GM23338 (cell line): Measurements from ENCODE around the gene CBFA2T2. TPM values are rescaled to one million over a fixed set of nuclear protein-coding genes. Genes with fewer than 3 reads are reported as not detected.

Experiments used
- ATAC-seq: fragments of 200-7000 bp; cut with Tn5 transposase; 3 replicates; pipeline ENCODE4 v1.9.1; 2020
- DNase-seq: peaks from one replicate; pipeline ENCODE4 v3.0.0-alpha.2; 2015; ENCODE audit warnings: low spot score
- H2AFZ ChIP-seq: fragments of 200-600 bp; sonication (generic); 2 replicates; pipeline ENCODE4 v1.8.0; 2016; ENCODE audit warnings: antibody characterized with exemption, mild to moderate bottlenecking, moderate library complexity
- H3F3A ChIP-seq: fragments of 200-600 bp; sonication (generic); replicated peaks from 2 replicates; pipeline ENCODE4 v1.8.0; 2017; ENCODE audit warnings: antibody characterized with exemption, mixed run types, low read depth
- H3K27ac ChIP-seq: fragments of 200-600 bp; sonication (generic); 2 replicates; pipeline ENCODE4 v1.6.1; 2016; ENCODE audit warnings: low read depth
- H3K27me3 ChIP-seq: fragments of 200-600 bp; sonication (generic); 2 replicates; pipeline ENCODE4 v1.8.0; 2016; ENCODE audit warnings: mild to moderate bottlenecking, mixed run types, moderate library complexity; ENCODE audit not compliant: insufficient read depth
- H3K36me3 ChIP-seq: fragments of 200-600 bp; sonication (generic); 2 replicates; pipeline ENCODE4 v1.8.0; 2016; ENCODE audit warnings: mild to moderate bottlenecking; ENCODE audit not compliant: insufficient read depth
- H3K4me1 ChIP-seq: fragments of 200-600 bp; sonication (generic); 2 replicates; pipeline ENCODE4 v1.8.0; 2016; ENCODE audit warnings: mild to moderate bottlenecking, moderate library complexity; ENCODE audit not compliant: insufficient read depth
- H3K4me2 ChIP-seq: fragments of 200-600 bp; sonication (generic); 2 replicates; pipeline ENCODE4 v1.7.1; 2017; ENCODE audit warnings: mixed run types
- H3K4me3 ChIP-seq: fragments of 200-600 bp; sonication (generic); 2 replicates; pipeline ENCODE4 v1.6.1; 2016; ENCODE audit warnings: mixed run types
- H3K79me2 ChIP-seq: fragments of 200-600 bp; sonication (generic); replicated peaks from 2 replicates; pipeline ENCODE4 v1.8.0; 2017; ENCODE audit warnings: mild to moderate bottlenecking; ENCODE audit not compliant: insufficient read depth
- H3K9me2 ChIP-seq: fragments of 200-600 bp; sonication (generic); 2 replicates; pipeline ENCODE4 v1.8.0; 2017; ENCODE audit not compliant: insufficient read depth
- H4K20me1 ChIP-seq: fragments of 200-600 bp; sonication (generic); replicated peaks from 2 replicates; pipeline ENCODE4 v1.8.0; 2017; ENCODE audit warnings: mild to moderate bottlenecking; ENCODE audit not compliant: insufficient read depth
- H3K27ac Mint-ChIP-seq: 2 replicates; pipeline ENCODE4 v1.8.0; 2020; ENCODE audit warnings: inconsistent platforms, mild to moderate bottlenecking, moderate library complexity, mixed read lengths
- H3K27me3 Mint-ChIP-seq: 3 replicates; pipeline ENCODE4 v1.8.0; 2022; ENCODE audit warnings: low read depth, mild to moderate bottlenecking, moderate library complexity, mixed read lengths, inconsistent platforms; ENCODE audit not compliant: insufficient read depth, poor library complexity
- H3K36me3 Mint-ChIP-seq: 3 replicates; pipeline ENCODE4 v1.8.0; 2021; ENCODE audit warnings: low read depth, mild to moderate bottlenecking, inconsistent platforms, moderate library complexity, mixed read lengths
- H3K4me1 Mint-ChIP-seq: 3 replicates; pipeline ENCODE4 v1.8.0; 2020; ENCODE audit warnings: mild to moderate bottlenecking, inconsistent platforms, mixed read lengths
- H3K4me3 Mint-ChIP-seq: 3 replicates; pipeline ENCODE4 v1.8.0; 2021; ENCODE audit warnings: moderate library complexity, mild to moderate bottlenecking, inconsistent platforms, mixed read lengths
- H3K9me3 Mint-ChIP-seq: 3 replicates; pipeline ENCODE4 v1.8.0; 2020; ENCODE audit warnings: moderate library complexity, mild to moderate bottlenecking, inconsistent platforms, mixed read lengths
- CREB1 ChIP-seq: fragments of 250-450 bp; sonication (Bioruptor Pico); IDR thresholded peaks from 2 replicates; pipeline ENCODE4 v1.5.0; 2020; ENCODE audit warnings: low read depth, mild to moderate bottlenecking, moderate library complexity
- CTCF ChIP-seq, 2 experiments: fragments of 200-600 bp in 1 of 2; sonication (generic) in 1 of 2; conservative IDR thresholded peaks; 2 replicates each; pipeline versions ENCODE4 v1.5.1 to v1.6.1; 2016 to 2017; ENCODE audit warnings: antibody characterized with exemption in 2 of 2, low read depth in 2 of 2, mild to moderate bottlenecking in 2 of 2, moderate library complexity in 1 of 2
- ETS1 ChIP-seq: IDR thresholded peaks from 2 replicates; pipeline ENCODE4 v1.6.1; 2016; ENCODE audit warnings: antibody characterized with exemption
- EZH2 ChIP-seq: fragments of 200-600 bp; sonication (generic); IDR thresholded peaks from one replicate; pipeline ENCODE4 v1.8.0; 2017; ENCODE audit warnings: antibody characterized with exemption, mild to moderate bottlenecking, low read depth; ENCODE audit not compliant: unreplicated experiment
- EZH2phosphoT487 ChIP-seq: fragments of 200-600 bp; sonication (generic); IDR thresholded peaks from one replicate; pipeline ENCODE4 v1.8.1; 2018; ENCODE audit warnings: antibody characterized with exemption; ENCODE audit not compliant: unreplicated experiment
- ZNF114 ChIP-seq: fragments of 250-450 bp; sonication (Bioruptor Pico); IDR thresholded peaks from 2 replicates; pipeline ENCODE4 v1.5.0; 2020; ENCODE audit warnings: mild to moderate bottlenecking, moderate library complexity
- ZNF462 ChIP-seq: fragments of 250-450 bp; sonication (Bioruptor Pico); IDR thresholded peaks from 2 replicates; pipeline ENCODE4 v1.5.0; 2020; ENCODE audit warnings: mild to moderate bottlenecking, moderate library complexity
- polyA plus RNA-seq: library from polyadenylated mRNA; unstranded; fragments of >200 nt; fragmentation: Nextera tagmentation; extraction: Ambion mirVana; gene quantifications from 2 replicates; pipeline ENCODE4 v1.2.1, GENCODE V29; 2016
- total RNA-seq: library from RNA; depleted of rRNA; stranded (reverse); fragments of >200 nt; shearing (Covaris generic); gene quantifications from 2 replicates; pipeline ENCODE4 v1.2.3, GENCODE V29; 2014

Gene CBFA2T2
- total and polyA plus RNA-seq, 2 experiments from 2014 or later = 12.7 to 15.8 TPM

GRCh38 chr20:33561692-33562601, 72.1 kb downstream of the CBFA2T2 start:
- H2AFZ ChIP-seq = no peak overlapping the region
- Mint-ChIP-seq H3K4me3 (no peak overlapping the region), H3K36me3 (peaks cover 8% of the 10 kb centered on the region; the same call in 2 of the 3 replicates), H3K4me1 (peaks cover 6% of the 10 kb centered on the region), H3K27ac (no peak overlapping the region), H3K9me3 (no peaks in the 10 kb centered on the region; the same call in 2 of the 3 replicates), H3K27me3 (peaks cover 12% of the 10 kb centered on the region)
- no peaks in the 10 kb centered on the region; the same call in 1 of the 2 replicates for H3K79me2 ChIP-seq
- H3K4me3 ChIP-seq = no peak overlapping the region
- no peaks in the 10 kb centered on the region; the same call in 1 of the 2 replicates for H3K4me1 ChIP-seq
- H3K9me2 ChIP-seq = no peaks in the 10 kb centered on the region
- no peak overlapping the region for H3K4me2 ChIP-seq
- H4K20me1 ChIP-seq = peaks cover 6% of the 10 kb centered on the region; the same call in 1 of the 2 replicates
- ATAC-seq (peak; percentile 77), DNase-seq (peak; percentile 52)
- H3F3A ChIP-seq = no peaks in the 10 kb centered on the region
- no peak overlapping the region for H3K27ac ChIP-seq
- H3K36me3 ChIP-seq = no peaks in the 10 kb centered on the region
- TF ChIP-seq ZNF114 (CRISPR knock-in tag) = no peak
- TF ChIP-seq CTCF (conservative IDR thresholded peaks at IDR 0.05; ENCODE audit: low read depth in 2 of 2) = 0 out of 4 replicates have a peak, but pooled peaks of 1 of the 2 experiments have one; percentile 3
- H3K27me3 ChIP-seq = peaks cover 20% of the 10 kb centered on the region

- Histone ChIP-seq H3K4me1 (peaks cover 9% of the 10 kb centered on the region), H3K79me2 (no peaks in the 10 kb centered on the region; the same call in 1 of the 2 replicates), H3K9me2 (no peaks in the 10 kb centered on the region), H3K36me3 (no peaks in the 10 kb centered on the region), H4K20me1 (peaks cover 6% of the 10 kb centered on the region; the same call in 1 of the 2 replicates), H2AFZ (no peak overlapping the region), H3F3A (no peaks in the 10 kb centered on the region), H3K27ac (no peak overlapping the region), H3K4me3 (no peak overlapping the region), H3K4me2 (no peak overlapping the region), H3K27me3 (peaks cover 29% of the 10 kb centered on the region)
- Mint-ChIP-seq H3K36me3 (no peaks in the 10 kb centered on the region), H3K27ac (no peak overlapping the region), H3K9me3 (no peaks in the 10 kb centered on the region), H3K4me1 (peaks cover 20% of the 10 kb centered on the region), H3K4me3 (no peak overlapping the region), H3K27me3 (peaks cover 25% of the 10 kb centered on the region)
- DNase-seq = no peak
- ATAC-seq = no peak
- no peak for TF ChIP-seq EZH2
- no peak for TF ChIP-seq EZH2phosphoT487
- no peak for TF ChIP-seq CTCF (conservative IDR thresholded peaks at IDR 0.05; ENCODE audit: low read depth in 2 of 2)
- no peak for TF ChIP-seq ETS1
- TF ChIP-seq CREB1 (CRISPR knock-in tag) = no peak
- no peak for TF ChIP-seq ZNF462 (CRISPR knock-in tag)
- TF ChIP-seq ZNF114 (CRISPR knock-in tag) = no peak
These were observed 73.9 kb downstream of the CBFA2T2 start for GRCh38 chr20:33563788-33564187.
